ENCODE results near the gene ASTN2.

- no peak for TF ChIP-seq CTCF (conservative IDR thresholded peaks at IDR 0.05)
- no peak for TF ChIP-seq ZFX (IDR thresholded peaks at IDR 0.05)
Observed at GRCh38 chr9:116951588-116952435, 463.0 kb downstream of the ASTN2 start.
